ENCODE measurements around the gene ADAMTS17. TPM values are rescaled to one million over a fixed set of nuclear protein-coding genes. Genes with fewer than 3 reads are reported as not detected.

Gene ADAMTS17
- total and polyA plus RNA-seq, 4 donors = 0.28 to 46.9 (median 9.1) TPM

DNA sequence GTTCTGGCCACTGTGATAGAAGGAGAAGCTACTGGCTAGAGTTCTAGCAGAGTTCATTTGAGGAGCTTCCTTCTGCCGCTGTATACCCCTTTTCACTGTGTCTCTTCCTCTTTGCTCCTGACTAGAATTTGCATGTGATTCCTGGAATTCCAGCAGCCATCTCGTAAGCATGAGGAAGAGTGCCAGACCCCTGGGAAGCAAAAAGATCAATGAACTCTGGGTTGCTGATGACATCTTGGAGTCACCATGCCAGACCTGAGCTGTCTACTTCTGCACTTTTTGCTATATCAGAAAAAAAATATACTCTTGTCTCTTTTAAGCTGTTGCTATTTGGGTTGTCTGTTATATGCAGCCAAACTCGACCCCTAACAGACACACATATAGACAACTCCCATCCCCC, 3.7 kb upstream of the ADAMTS17 start:
- DNase-seq (ENCODE audit: low spot score) = no peak
- Histone ChIP-seq H3K4me1 (ENCODE audit: control insufficient read depth in 4 of 4, insufficient read depth in 4 of 4, low read length in 3 of 4) (peaks cover 4 to 51% (median 13%) of the 10 kb centered on the region in 4 donors), H3K27ac (ENCODE audit: low read depth in 1 of 2, low read length in 2 of 2) (no peak overlapping the region), H3K27me3 (ENCODE audit: control insufficient read depth in 4 of 4, insufficient read depth in 4 of 4, low read length in 3 of 4) (no peaks in the 10 kb centered on the region), H3K4me3 (ENCODE audit: low read depth in 1 of 3, low read length in 3 of 3) (no peak overlapping the region), H3K9ac (ENCODE audit: low read depth in 1 of 2, low read length in 2 of 2) (no peak overlapping the region), H3K9me3 (ENCODE audit: control insufficient read depth in 4 of 4, low read length in 3 of 4) (no peaks in the 10 kb centered on the region), H3K36me3 (ENCODE audit: control insufficient read depth in 4 of 4, insufficient read depth in 3 of 4, low read depth in 1 of 4, low read length in 3 of 4) (no peaks in the 10 kb centered on the region)
- TF ChIP-seq HNF4A (conservative IDR thresholded peaks at IDR 0.05) (peak in 1 of 2 donors; percentile 37), NR2F2 (IDR thresholded peaks at IDR 0.05) (no peak), SP1 (IDR thresholded peaks at IDR 0.05) (peak; percentile 46), MAX (IDR thresholded peaks at IDR 0.05) (no peak), RXRA (IDR thresholded peaks at IDR 0.05) (peak in 1 of 2 donors; percentile 89), ATF3 (IDR thresholded peaks at IDR 0.05) (peak; percentile 53)
- WGBS = 60% methylated on average over 3 of the region's 3 CpGs

DNA sequence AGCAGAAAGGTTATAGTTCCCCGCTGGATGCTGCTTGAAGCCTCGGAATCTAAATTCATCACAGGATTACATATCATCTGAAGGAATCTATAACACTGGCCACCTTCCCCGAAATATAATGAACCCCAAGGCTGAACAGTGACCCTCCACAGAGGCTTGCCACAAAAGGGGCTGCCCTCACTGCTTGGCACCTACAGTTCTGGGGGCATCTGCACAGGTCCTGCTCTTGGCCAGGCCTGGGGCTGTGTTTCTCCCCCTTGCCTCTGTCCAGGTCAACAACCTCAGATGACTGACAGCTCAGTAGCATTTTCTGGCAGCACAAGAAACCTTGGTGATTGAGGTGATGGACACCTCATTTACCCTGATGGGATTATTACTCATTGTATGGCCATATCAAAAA, 1.5 kb upstream of the ADAMTS17 start:
- Histone ChIP-seq H3K9me3 (ENCODE audit: control insufficient read depth in 4 of 4, low read length in 3 of 4) (no peaks in the 10 kb centered on the region), H3K9ac (ENCODE audit: low read depth in 1 of 2, low read length in 2 of 2) (no peak overlapping the region), H3K27ac (ENCODE audit: low read depth in 1 of 2, low read length in 2 of 2) (no peak overlapping the region), H3K4me3 (ENCODE audit: low read depth in 1 of 3, low read length in 3 of 3) (no peak overlapping the region), H3K27me3 (ENCODE audit: control insufficient read depth in 4 of 4, insufficient read depth in 4 of 4, low read length in 3 of 4) (no peaks in the 10 kb centered on the region), H3K4me1 (ENCODE audit: control insufficient read depth in 4 of 4, insufficient read depth in 4 of 4, low read length in 3 of 4) (peaks cover 11 to 45% (median 16%) of the 10 kb centered on the region in 4 donors), H3K36me3 (ENCODE audit: control insufficient read depth in 4 of 4, insufficient read depth in 3 of 4, low read depth in 1 of 4, low read length in 3 of 4) (no peaks in the 10 kb centered on the region)
- DNase-seq (ENCODE audit: low spot score) = no peak
- TF ChIP-seq GABPA (IDR thresholded peaks at IDR 0.05 in 1 of 2, conservative IDR thresholded peaks at IDR 0.05 in 1 of 2) (no peak), ATF3 (IDR thresholded peaks at IDR 0.05) (no peak), TAF1 (conservative IDR thresholded peaks at IDR 0.05) (no peak)
- WGBS = 93% methylated on average over 3 of the region's 3 CpGs

DNA sequence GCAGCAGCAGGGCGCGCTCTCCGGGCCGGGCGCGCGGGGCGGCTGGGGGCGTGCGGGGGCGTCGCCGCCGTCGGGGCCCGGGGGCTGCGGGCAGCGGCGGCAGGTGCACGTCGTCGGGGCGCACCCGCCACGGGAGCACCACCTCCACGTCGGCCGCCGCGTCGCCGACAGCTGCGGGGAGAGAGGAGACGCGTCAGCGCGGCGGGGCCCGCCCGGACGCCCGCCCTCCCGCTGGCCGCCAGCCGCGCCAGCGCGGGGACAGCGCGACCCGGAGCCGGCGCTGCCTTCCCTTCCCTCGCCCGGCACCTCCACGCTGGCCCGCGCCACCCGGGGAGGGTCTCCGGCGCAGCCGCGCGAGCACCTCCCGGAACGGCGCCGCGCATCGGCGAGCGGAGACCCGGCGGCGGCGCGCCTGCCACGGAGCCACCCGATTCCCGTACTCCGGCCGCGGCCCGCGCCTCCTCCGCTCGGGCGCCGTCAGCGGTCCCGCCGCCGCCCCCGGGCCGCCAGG, 481 bp downstream of the ADAMTS17 start:
- no peak for DNase-seq (ENCODE audit: low spot score)
- no peak overlapping the region for H3K9ac ChIP-seq (ENCODE audit: low read depth in 1 of 2, low read length in 2 of 2)

GRCh38 chr15:100340721-100341238, 995 bp downstream of the ADAMTS17 start:
- WGBS = 16% methylated on average over 56 of the region's 56 CpGs
- H3K27me3 ChIP-seq (ENCODE audit: control insufficient read depth in 4 of 4, insufficient read depth in 4 of 4, low read length in 3 of 4) = no peaks in the 10 kb centered on the region
- H3K4me3 ChIP-seq (ENCODE audit: low read depth in 1 of 3, low read length in 3 of 3) = peak overlapping the region in 2 of 3 donors; percentile 46 to 78
- no peaks in the 10 kb centered on the region for H3K9me3 ChIP-seq (ENCODE audit: control insufficient read depth in 4 of 4, low read length in 3 of 4)
- DNase-seq (ENCODE audit: low spot score) = no peak
- H3K36me3 ChIP-seq (ENCODE audit: control insufficient read depth in 4 of 4, insufficient read depth in 3 of 4, low read depth in 1 of 4, low read length in 3 of 4) = no peaks in the 10 kb centered on the region
- no peak overlapping the region for H3K9ac ChIP-seq (ENCODE audit: low read depth in 1 of 2, low read length in 2 of 2)
- peaks cover 8 to 24% (median 14%) of the 10 kb centered on the region in 4 donors for H3K4me1 ChIP-seq (ENCODE audit: control insufficient read depth in 4 of 4, insufficient read depth in 4 of 4, low read length in 3 of 4)
- no peak overlapping the region for H3K27ac ChIP-seq (ENCODE audit: low read depth in 1 of 2, low read length in 2 of 2)
- TF ChIP-seq, protein P1, sequence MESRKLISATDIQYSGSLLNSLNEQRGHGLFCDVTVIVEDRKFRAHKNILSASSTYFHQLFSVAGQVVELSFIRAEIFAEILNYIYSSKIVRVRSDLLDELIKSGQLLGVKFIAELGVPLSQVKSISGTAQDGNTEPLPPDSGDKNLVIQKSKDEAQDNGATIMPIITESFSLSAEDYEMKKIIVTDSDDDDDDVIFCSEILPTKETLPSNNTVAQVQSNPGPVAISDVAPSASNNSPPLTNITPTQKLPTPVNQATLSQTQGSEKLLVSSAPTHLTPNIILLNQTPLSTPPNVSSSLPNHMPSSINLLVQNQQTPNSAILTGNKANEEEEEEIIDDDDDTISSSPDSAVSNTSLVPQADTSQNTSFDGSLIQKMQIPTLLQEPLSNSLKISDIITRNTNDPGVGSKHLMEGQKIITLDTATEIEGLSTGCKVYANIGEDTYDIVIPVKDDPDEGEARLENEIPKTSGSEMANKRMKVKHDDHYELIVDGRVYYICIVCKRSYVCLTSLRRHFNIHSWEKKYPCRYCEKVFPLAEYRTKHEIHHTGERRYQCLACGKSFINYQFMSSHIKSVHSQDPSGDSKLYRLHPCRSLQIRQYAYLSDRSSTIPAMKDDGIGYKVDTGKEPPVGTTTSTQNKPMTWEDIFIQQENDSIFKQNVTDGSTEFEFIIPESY (IDR thresholded peaks at IDR 0.05) = no peak
- TF ChIP-seq JUND (IDR thresholded peaks at IDR 0.05) (no peak), NR2F2 (IDR thresholded peaks at IDR 0.05) (no peak), YY1 (IDR thresholded peaks at IDR 0.05) (no peak), RAD21 (IDR thresholded peaks at IDR 0.05) (no peak), EGR1 (IDR thresholded peaks at IDR 0.05; ENCODE audit: low read depth in 2 of 2) (no peak), FOXA2 (IDR thresholded peaks at IDR 0.05) (no peak), REST (IDR thresholded peaks at IDR 0.05) (no peak)

More for the DNA sequence above, 481 bp downstream of the ADAMTS17 start:
- peak overlapping the region; percentile 71 to 79 (median 78) for H3K4me3 ChIP-seq (ENCODE audit: low read depth in 1 of 3, low read length in 3 of 3)
- H3K4me1 ChIP-seq (ENCODE audit: control insufficient read depth in 4 of 4, insufficient read depth in 4 of 4, low read length in 3 of 4) = peaks cover 8 to 29% (median 16%) of the 10 kb centered on the region in 4 donors
- H3K27me3 ChIP-seq (ENCODE audit: control insufficient read depth in 4 of 4, insufficient read depth in 4 of 4, low read length in 3 of 4) = no peaks in the 10 kb centered on the region
- no peaks in the 10 kb centered on the region for H3K9me3 ChIP-seq (ENCODE audit: control insufficient read depth in 4 of 4, low read length in 3 of 4)
- TF ChIP-seq RXRA (IDR thresholded peaks at IDR 0.05) (no peak), GABPA (IDR thresholded peaks at IDR 0.05 in 1 of 2, conservative IDR thresholded peaks at IDR 0.05 in 1 of 2) (no peak), HNF4A (conservative IDR thresholded peaks at IDR 0.05) (no peak), FOXA1 (IDR thresholded peaks at IDR 0.05) (no peak), MAX (IDR thresholded peaks at IDR 0.05) (no peak), FOXA2 (IDR thresholded peaks at IDR 0.05) (no peak), YY1 (IDR thresholded peaks at IDR 0.05) (no peak), TAF1 (conservative IDR thresholded peaks at IDR 0.05) (no peak)
- H3K36me3 ChIP-seq (ENCODE audit: control insufficient read depth in 4 of 4, insufficient read depth in 3 of 4, low read depth in 1 of 4, low read length in 3 of 4) = no peaks in the 10 kb centered on the region
- peak overlapping the region; percentile 70 to 77 for H3K27ac ChIP-seq (ENCODE audit: low read depth in 1 of 2, low read length in 2 of 2)
- 1% methylated on average over 95 of the region's 95 CpGs for WGBS
